A549 (cell line): ENCODE measurements around the gene AEBP1. TPM values are rescaled to one million over a fixed set of nuclear protein-coding genes. Genes with fewer than 3 reads are reported as not detected.

ENCODE experiments used
- ATAC-seq, 2 experiments: fragments of 200-7000 bp in 1 of 2; fragments of >200 bp in 1 of 2; cut with Nextera tagmentation in 1 of 2; cut with Tn5 transposase in 1 of 2; 3 replicates each; pipeline versions ENCODE4 v1.8.0 to v1.9.1; 2018 to 2020; ENCODE audit warnings: mild to moderate bottlenecking in 1 of 2, moderate library complexity in 1 of 2
- CTCF ChIA-PET: fragments of 300-600 bp; sonication (Branson Sonifier 250); formaldehyde crosslinking; extraction: SDS; loops from one replicate; lab custom pipeline; 2021; ENCODE audit warnings: antibody characterized with exemption, inconsistent platforms; lab: Yijun Ruan, JAX
- POLR2A ChIA-PET: fragments of 350-600 bp; formaldehyde crosslinking; extraction: SDS; loops from one replicate; lab custom pipeline; 2021; ENCODE audit warnings: antibody characterized with exemption, inconsistent platforms; lab: Yijun Ruan, JAX
- DNase-seq, 2 experiments: peaks; one replicate each; pipeline versions ENCODE4 v3.0.0 to v3.0.0-alpha.2; 2011 to 2016; ENCODE audit warnings: low read depth in 1 of 2, low spot score in 1 of 2
- FAIRE-seq: peaks from 2 replicates; lab custom pipeline; 2011; peaks lifted over from hg19 to GRCh38; lab: Jason Lieb, UNC
- H3K27ac ChIP-seq, 2 experiments: fragments of >200 bp; sonication (Bioruptor Twin); formaldehyde crosslinking; 3 replicates each; pipeline ENCODE4 v1.5.1; 2016 to 2017
- H3K4me1 ChIP-seq: fragments of >200 bp; sonication (Bioruptor Twin); formaldehyde crosslinking; 3 replicates; pipeline ENCODE4 v1.6.1; 2016
- H3K4me2 ChIP-seq: fragments of >200 bp; sonication (Bioruptor Twin); formaldehyde crosslinking; 3 replicates; pipeline ENCODE4 v1.6.1; 2016
- H3K4me3 ChIP-seq: fragments of >200 bp; sonication (Bioruptor Twin); formaldehyde crosslinking; 3 replicates; pipeline ENCODE4 v1.5.1; 2016
- H3K9me3 ChIP-seq: fragments of >200 bp; sonication (Bioruptor Twin); formaldehyde crosslinking; 3 replicates; pipeline ENCODE4 v1.6.1; 2016
- BCL3 ChIP-seq: fragments of >200 bp; sonication (Bioruptor Twin); formaldehyde crosslinking; IDR thresholded peaks from 3 replicates; pipeline ENCODE4 v1.6.1; 2016
- BHLHE40 ChIP-seq: IDR thresholded peaks from 2 replicates; pipeline ENCODE4 v1.6.1; 2012; ENCODE audit warnings: low read depth, low read length, inconsistent platforms
- CBX8 ChIP-seq: fragments of 200-600 bp; sonication (generic); IDR thresholded peaks from 2 replicates; pipeline ENCODE4 v1.6.1; 2016
- CEBPB ChIP-seq, 2 experiments: fragments of >200 bp in 1 of 2; sonication (Bioruptor Twin) in 1 of 2; formaldehyde crosslinking in 1 of 2; IDR thresholded peaks; 2 replicates each; pipeline ENCODE4 v1.6.1; 2012 to 2016
- EHF ChIP-seq: fragments of 250-450 bp; sonication (Bioruptor Pico); IDR thresholded peaks from 2 replicates; pipeline ENCODE4 v1.5.0; 2020; ENCODE audit warnings: mild to moderate bottlenecking
- EHMT2 ChIP-seq: fragments of 200-600 bp; sonication (generic); IDR thresholded peaks from 2 replicates; pipeline ENCODE4 v1.6.1; 2016; ENCODE audit warnings: antibody characterized with exemption, low read depth, mild to moderate bottlenecking, moderate library complexity
- ESRRA ChIP-seq: fragments of 150-350 bp; IDR thresholded peaks from 2 replicates; pipeline ENCODE4 v1.6.1; 2014; ENCODE audit warnings: mild to moderate bottlenecking, low read length, borderline replicate concordance
- GATA3 ChIP-seq: IDR thresholded peaks from 2 replicates; pipeline ENCODE4 v1.6.1; 2012; ENCODE audit warnings: borderline replicate concordance
- HOXA7 ChIP-seq: fragments of 250-450 bp; sonication (Bioruptor Pico); IDR thresholded peaks from 2 replicates; pipeline ENCODE4 v1.5.0; 2020; ENCODE audit warnings: mild to moderate bottlenecking, moderate library complexity
- HOXB13 ChIP-seq: fragments of 250-450 bp; sonication (Bioruptor Pico); IDR thresholded peaks from 2 replicates; pipeline ENCODE4 v1.5.0; 2020; ENCODE audit warnings: low read depth, mild to moderate bottlenecking, moderate library complexity
- JUNB ChIP-seq: fragments of >200 bp; sonication (Bioruptor Twin); formaldehyde crosslinking; IDR thresholded peaks from 2 replicates; pipeline ENCODE4 v1.6.1; 2016
- KDM1A ChIP-seq: fragments of 200-600 bp; sonication (generic); IDR thresholded peaks from 2 replicates; pipeline ENCODE4 v1.6.1; 2016; ENCODE audit warnings: low read depth, mild to moderate bottlenecking
- MAFK ChIP-seq: fragments of 450-650 bp; IDR thresholded peaks from 2 replicates; pipeline ENCODE4 v1.6.1; 2014; ENCODE audit not compliant: partially characterized antibody
- NFE2L2 ChIP-seq: fragments of 150-350 bp; conservative IDR thresholded peaks from 2 replicates; pipeline ENCODE4 v1.6.1; 2014; ENCODE audit warnings: low read length
- RCOR1 ChIP-seq: fragments of 150-350 bp; IDR thresholded peaks from 2 replicates; pipeline ENCODE4 v1.6.1; 2014; ENCODE audit warnings: antibody characterized with exemption, low read length, low read depth
- REST ChIP-seq: fragments of 200-600 bp; sonication (generic); IDR thresholded peaks from 2 replicates; pipeline ENCODE4 v1.6.1; 2016; ENCODE audit warnings: antibody characterized with exemption, mild to moderate bottlenecking, moderate library complexity
- RNF2 ChIP-seq: fragments of 200-600 bp; sonication (generic); IDR thresholded peaks from 2 replicates; pipeline ENCODE4 v1.6.1; 2016; ENCODE audit warnings: low read depth, mild to moderate bottlenecking, antibody characterized with exemption, moderate library complexity, borderline replicate concordance
- TFCP2L1 ChIP-seq: fragments of 250-450 bp; sonication (Bioruptor Pico); IDR thresholded peaks from 2 replicates; pipeline ENCODE4 v1.5.0; 2021; ENCODE audit warnings: mild to moderate bottlenecking
- TP53 ChIP-seq: fragments of 250-450 bp; sonication (Bioruptor Pico); IDR thresholded peaks from 2 replicates; pipeline ENCODE4 v1.5.0; 2021; ENCODE audit warnings: mild to moderate bottlenecking, moderate library complexity
- ZC3H11A ChIP-seq: fragments of 450-650 bp; IDR thresholded peaks from 2 replicates; pipeline ENCODE4 v1.6.1; 2014; ENCODE audit warnings: antibody characterized with exemption, mild to moderate bottlenecking
- WGBS: methylation state at CpG from one replicate; pipeline ENCODE4 v1.1.6; 2017; ENCODE audit errors: missing lambda C conversion rate; 5-methylcytosine and 5-hydroxymethylcytosine counted together
- polyA minus RNA-seq: library from RNA; depleted of rRNA, polyadenylated mRNA; stranded (reverse); fragments of >200 nt; gene quantifications from 2 replicates; pipeline ENCODE4 v1.2.3, GENCODE V29; 2011; rRNA and poly(A)+ RNA removed
- polyA plus RNA-seq, 4 experiments: library from polyadenylated mRNA; depleted of rRNA in 3 of 4; stranded (reverse); fragments of >200 nt; fragmentation: RNase III in 1 of 4; extraction: RNeasy Plus Mini Kit Qiagen cat#74134 plus additional on column Dnase treatment in 1 of 4; gene quantifications; 2 replicates in 3 of 4; 3 replicates in 1 of 4; pipeline ENCODE4 v1.2.3, GENCODE V29; 2011 to 2017
- TF ChIP-seq, protein P1 (sequence below): IDR thresholded peaks from 2 replicates; pipeline ENCODE4 v1.6.1; 2012
- TF ChIP-seq, protein P2 (sequence below): fragments of >200 bp; sonication (Bioruptor Twin); formaldehyde crosslinking; IDR thresholded peaks from 2 replicates; pipeline ENCODE4 v1.6.1; 2016
- TF ChIP-seq, protein P3 (sequence below): fragments of 250-450 bp; sonication (Bioruptor Pico); IDR thresholded peaks from 2 replicates; pipeline ENCODE4 v1.5.0; 2021; ENCODE audit warnings: mild to moderate bottlenecking, moderate library complexity, borderline replicate concordance
- TF ChIP-seq, protein P4 (sequence below): fragments of 150-350 bp; IDR thresholded peaks from 2 replicates; pipeline ENCODE4 v1.6.1; 2014; ENCODE audit warnings: low read depth, mild to moderate bottlenecking, low read length

Gene AEBP1
- polyA plus RNA-seq (2011; rRNA removed) (not detected in 2 replicates), polyA plus RNA-seq (2017; fragmentation: RNase III; extraction: RNeasy Plus Mini Kit Qiagen cat#74134 plus additional on column Dnase treatment) (not detected in 3 replicates), polyA minus RNA-seq (not detected in 2 replicates)
- polyA plus RNA-seq (2012; cell fraction: cytosol; rRNA removed) = not detected in 2 replicates
- 0.02 TPM in 1 of 2 replicates, not detected in the other for polyA plus RNA-seq (2012; cell fraction: nucleus; rRNA removed)

- DNase-seq (no peak), ATAC-seq (no peak; a peak in 1 of 6 replicates), FAIRE-seq (no peak)
- POLR2A ChIA-PET = no interaction called here
- peaks cover 12% of the 10 kb centered on the region; the same call in 1 of the 3 replicates for H3K4me1 ChIP-seq
- peak within 1 kb of the TSS; percentile 46 for H3K4me2 ChIP-seq
- TF ChIP-seq ZC3H11A (no peak), CEBPB (IDR thresholded peaks at IDR 0.05) (no peak), KDM1A (no peak), BCL3 (no peak), MAFK (no peak), ESRRA (no peak), HOXA7 (CRISPR knock-in tag) (no peak)
- TF ChIP-seq, protein P1, sequence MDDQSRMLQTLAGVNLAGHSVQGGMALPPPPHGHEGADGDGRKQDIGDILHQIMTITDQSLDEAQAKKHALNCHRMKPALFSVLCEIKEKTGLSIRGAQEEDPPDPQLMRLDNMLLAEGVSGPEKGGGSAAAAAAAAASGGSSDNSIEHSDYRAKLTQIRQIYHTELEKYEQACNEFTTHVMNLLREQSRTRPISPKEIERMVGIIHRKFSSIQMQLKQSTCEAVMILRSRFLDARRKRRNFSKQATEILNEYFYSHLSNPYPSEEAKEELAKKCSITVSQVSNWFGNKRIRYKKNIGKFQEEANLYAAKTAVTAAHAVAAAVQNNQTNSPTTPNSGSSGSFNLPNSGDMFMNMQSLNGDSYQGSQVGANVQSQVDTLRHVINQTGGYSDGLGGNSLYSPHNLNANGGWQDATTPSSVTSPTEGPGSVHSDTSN = no peak
- H3K27ac ChIP-seq = peak within 1 kb of the TSS in 1 of 2 experiments; percentile 64; a peak in 3 of 6 replicates
- H3K4me3 ChIP-seq = no peak within 1 kb of the TSS
- no peaks in the 10 kb centered on the region for H3K9me3 ChIP-seq
- 78% methylated on average over 33 of the region's 87 CpGs for WGBS
- CTCF ChIA-PET = no interaction called here
These were observed at the start of gene AEBP1 for GRCh38 chr7:44103923-44104859. AEBP1 (plus strand) TSS chr7:44104345; CDS start chr7:44104666, 321 bp downstream.

GRCh38 chr7:44056681-44057080 lies 47.5 kb upstream of the AEBP1 start:
- Histone ChIP-seq H3K4me2 (no peak overlapping the region), H3K4me1 (no peaks in the 10 kb centered on the region), H3K4me3 (no peak overlapping the region), H3K27ac (no peak overlapping the region), H3K9me3 (no peaks in the 10 kb centered on the region)
- WGBS = 85% methylated on average over 4 of the region's 7 CpGs
- DNase-seq (no peak), ATAC-seq (no peak), FAIRE-seq (no peak)
- POLR2A ChIA-PET = no interaction called here
- CTCF ChIA-PET = no interaction called here
- TF ChIP-seq HOXA7 (CRISPR knock-in tag) = no peak
- no peak for TF ChIP-seq REST
- TF ChIP-seq, protein P2, sequence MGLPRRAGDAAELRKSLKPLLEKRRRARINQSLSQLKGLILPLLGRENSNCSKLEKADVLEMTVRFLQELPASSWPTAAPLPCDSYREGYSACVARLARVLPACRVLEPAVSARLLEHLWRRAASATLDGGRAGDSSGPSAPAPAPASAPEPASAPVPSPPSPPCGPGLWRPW = no peak
- TF ChIP-seq CEBPB (IDR thresholded peaks at IDR 0.05) = no peak
- TF ChIP-seq EHMT2 = no peak
- no peak for TF ChIP-seq GATA3
- TF ChIP-seq TFCP2L1 (CRISPR knock-in tag) = no peak
- TF ChIP-seq BCL3 = no peak
- no peak for TF ChIP-seq RNF2
- no peak for TF ChIP-seq NFE2L2
- no peak for TF ChIP-seq BHLHE40
- no peak for TF ChIP-seq EHF (CRISPR knock-in tag)
- no peak for TF ChIP-seq HOXB13 (CRISPR knock-in tag)
- TF ChIP-seq, protein P3, sequence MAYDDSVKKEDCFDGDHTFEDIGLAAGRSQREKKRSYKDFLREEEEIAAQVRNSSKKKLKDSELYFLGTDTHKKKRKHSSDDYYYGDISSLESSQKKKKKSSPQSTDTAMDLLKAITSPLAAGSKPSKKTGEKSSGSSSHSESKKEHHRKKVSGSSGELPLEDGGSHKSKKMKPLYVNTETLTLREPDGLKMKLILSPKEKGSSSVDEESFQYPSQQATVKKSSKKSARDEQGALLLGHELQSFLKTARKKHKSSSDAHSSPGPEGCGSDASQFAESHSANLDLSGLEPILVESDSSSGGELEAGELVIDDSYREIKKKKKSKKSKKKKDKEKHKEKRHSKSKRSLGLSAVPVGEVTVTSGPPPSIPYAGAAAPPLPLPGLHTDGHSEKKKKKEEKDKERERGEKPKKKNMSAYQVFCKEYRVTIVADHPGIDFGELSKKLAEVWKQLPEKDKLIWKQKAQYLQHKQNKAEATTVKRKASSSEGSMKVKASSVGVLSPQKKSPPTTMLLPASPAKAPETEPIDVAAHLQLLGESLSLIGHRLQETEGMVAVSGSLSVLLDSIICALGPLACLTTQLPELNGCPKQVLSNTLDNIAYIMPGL (CRISPR knock-in tag) = no peak
- no peak for TF ChIP-seq CBX8
- TF ChIP-seq, protein P4, sequence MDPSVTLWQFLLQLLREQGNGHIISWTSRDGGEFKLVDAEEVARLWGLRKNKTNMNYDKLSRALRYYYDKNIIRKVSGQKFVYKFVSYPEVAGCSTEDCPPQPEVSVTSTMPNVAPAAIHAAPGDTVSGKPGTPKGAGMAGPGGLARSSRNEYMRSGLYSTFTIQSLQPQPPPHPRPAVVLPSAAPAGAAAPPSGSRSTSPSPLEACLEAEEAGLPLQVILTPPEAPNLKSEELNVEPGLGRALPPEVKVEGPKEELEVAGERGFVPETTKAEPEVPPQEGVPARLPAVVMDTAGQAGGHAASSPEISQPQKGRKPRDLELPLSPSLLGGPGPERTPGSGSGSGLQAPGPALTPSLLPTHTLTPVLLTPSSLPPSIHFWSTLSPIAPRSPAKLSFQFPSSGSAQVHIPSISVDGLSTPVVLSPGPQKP = no peak
- TF ChIP-seq TP53 (CRISPR knock-in tag) = no peak
- no peak for TF ChIP-seq RCOR1
- TF ChIP-seq JUNB = no peak
